Naive thymus-derived CD8-positive, alpha-beta T cell (primary cell): Measurements from ENCODE around the gene NIP7. TPM values are rescaled to one million over a fixed set of nuclear protein-coding genes. Genes with fewer than 3 reads are reported as not detected.
A peak's percentile ranks its signal among the peaks of the same experiment; 100 is the strongest.

Experiments used
- ATAC-seq, 2 donors: fragments of 150-1000 bp; cut with Tn5 transposase in 1 of 2; sonication (Bioruptor Pico), chemical (Tn5 transposase) in 1 of 2; 1 replicate in 1 of 2; 2 replicates in 1 of 2; pipeline ENCODE4 v1.10.0; 2021; ENCODE audit warnings: mild to moderate bottlenecking in 2 of 2, moderate library complexity in 2 of 2
- POLR2A ChIA-PET: fragments of 350-600 bp; sonication (Branson Sonifier 250); formaldehyde crosslinking; loops from one replicate; lab custom pipeline; 2021; ENCODE audit warnings: antibody characterized with exemption; lab: Charles Lee
- DNase-seq, 10 donors: peaks; one replicate each; pipeline versions ENCODE4 v3.0.0 to v3.0.0-alpha.2; 2020 to 2022
- H3K27ac Mint-ChIP-seq, 10 donors: one replicate each; pipeline ENCODE4 v1.8.0; 2020 to 2022; ENCODE audit warnings: mild to moderate bottlenecking in 10 of 10, mixed read lengths in 10 of 10, moderate library complexity in 4 of 10, inconsistent platforms in 1 of 10
- H3K27me3 Mint-ChIP-seq, 5 donors: one replicate each; pipeline ENCODE4 v1.8.0; 2021 to 2022; ENCODE audit warnings: mixed read lengths in 5 of 5
- H3K36me3 Mint-ChIP-seq, 3 donors: one replicate each; pipeline ENCODE4 v1.8.0; 2020 to 2022; ENCODE audit warnings: mixed read lengths in 3 of 3, mild to moderate bottlenecking in 2 of 3, inconsistent platforms in 1 of 3
- H3K4me1 Mint-ChIP-seq, 4 donors: one replicate each; pipeline ENCODE4 v1.8.0; 2021 to 2022; ENCODE audit warnings: mixed read lengths in 4 of 4
- H3K4me3 Mint-ChIP-seq, 10 donors: one replicate each; pipeline ENCODE4 v1.8.0; 2020 to 2022; ENCODE audit warnings: mild to moderate bottlenecking in 10 of 10, mixed read lengths in 10 of 10, moderate library complexity in 6 of 10, inconsistent platforms in 1 of 10
- H3K9me3 Mint-ChIP-seq, 9 donors: one replicate each; pipeline ENCODE4 v1.8.0; 2020 to 2022; ENCODE audit warnings: mixed read lengths in 9 of 9, mild to moderate bottlenecking in 3 of 9, inconsistent platforms in 1 of 9, moderate library complexity in 1 of 9
- polyA plus RNA-seq, 3 donors: library from polyadenylated mRNA; unstranded; fragments of 300-500 nt; fragmentation: Illumina TruSeq; gene quantifications; one replicate each; pipeline ENCODE4 v1.2.3, GENCODE V29; 2021
- total RNA-seq, 8 experiments: library from RNA in 2 of 8; stranded (reverse) in 2 of 8; gene quantifications; one replicate each; pipeline ENCODE4 v1.2.3 and lab custom pipeline; 2021 to 2026

NIP7 gene
- total and polyA plus RNA-seq, 5 experiments from 2014 or later: 17.6 to 34.4 (median 24.8) TPM

- ATAC-seq (no peak), DNase-seq (no peak)
- peak overlapping the region; percentile 70 to 87 (median 76) for H3K4me3 Mint-ChIP-seq
- H3K36me3 Mint-ChIP-seq: peaks cover 0 to 57% (median 2%) of the 10 kb centered on the region in 3 donors
- no peaks in the 10 kb centered on the region for H3K9me3 Mint-ChIP-seq
- no peaks in the 10 kb centered on the region for H3K27me3 Mint-ChIP-seq
- POLR2A ChIA-PET: interaction anchor here (0.5 to 5.8 kb wide), 9 partner anchors 8 to 150 kb away, joined by 4 to 47 read pairs (median 9); partner anchors contain the start of genes COG8, NIP7, SNTB2 and TERF2
- peaks cover 10 to 58% (median 48%) of the 10 kb centered on the region in 4 donors for H3K4me1 Mint-ChIP-seq
- peak overlapping the region in 9 of 10 donors; percentile 19 to 82 (median 51) for H3K27ac Mint-ChIP-seq
These were observed 10.7 kb upstream of the NIP7 start for GRCh38 chr16:69328854-69329316.

GRCh38 chr16:69329369-69330285, 9.9 kb upstream of the NIP7 start:
- Mint-ChIP-seq H3K27ac (peak overlapping the region in 9 of 10 donors; percentile 14 to 87 (median 51)), H3K27me3 (no peaks in the 10 kb centered on the region), H3K4me3 (peak overlapping the region; percentile 70 to 87 (median 76)), H3K4me1 (peaks cover 9 to 57% (median 46%) of the 10 kb centered on the region in 4 donors), H3K36me3 (peaks cover 0 to 56% (median 2%) of the 10 kb centered on the region in 3 donors), H3K9me3 (no peaks in the 10 kb centered on the region)
- peak in 1 of 2 donors; percentile 67 for ATAC-seq
- POLR2A ChIA-PET: interaction anchor here (0.5 to 5.8 kb wide), 10 partner anchors 8 to 151 kb away, joined by 3 to 47 read pairs (median 7); partner anchors contain the start of genes COG8, NIP7, SNTB2 and TERF2
- peak in 5 of 10 donors; percentile 22 to 46 (median 38) for DNase-seq

DNA sequence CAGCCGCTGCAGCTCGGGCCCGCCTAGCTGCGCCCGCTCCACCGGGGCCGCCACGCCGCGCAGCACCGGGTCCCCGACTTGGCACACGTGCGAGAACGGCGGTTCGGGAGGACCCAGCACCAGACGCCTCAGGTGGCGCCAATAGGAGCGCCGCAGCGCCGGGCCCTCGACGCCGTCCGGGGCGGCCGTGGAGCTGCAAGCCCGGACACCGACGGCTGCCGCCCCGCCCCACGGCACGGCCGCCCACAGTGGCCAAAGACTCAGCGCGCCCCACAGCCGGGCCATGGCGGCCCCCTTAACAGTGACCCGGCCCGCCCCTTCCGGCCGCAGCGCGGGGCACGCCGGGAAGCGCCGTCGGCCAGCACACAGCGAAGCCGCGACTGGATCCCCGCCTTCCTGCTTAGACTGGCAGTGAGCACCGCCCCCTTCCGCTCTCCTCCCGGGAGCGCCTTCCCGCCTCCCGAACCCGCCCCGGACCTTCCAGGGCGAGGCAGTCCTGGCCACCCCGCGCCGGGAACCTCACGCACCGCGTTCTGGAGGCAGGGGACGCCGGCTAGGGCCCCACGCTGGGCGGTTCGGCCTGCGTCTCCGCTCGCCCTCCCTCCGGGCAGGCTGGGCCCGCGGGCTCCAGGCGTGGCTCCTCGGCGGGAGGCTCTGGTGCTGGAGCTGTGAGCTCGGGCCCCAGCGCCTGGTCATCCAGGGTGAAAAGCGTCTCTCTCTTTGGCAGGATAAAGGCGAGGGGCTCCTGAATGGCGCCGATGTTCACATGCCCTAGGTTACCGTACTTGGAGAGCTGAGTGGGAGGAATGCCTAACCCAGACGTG, 9.1 kb upstream of the NIP7 start, which contains the start of gene PDF:
PDF (minus strand) TSS at position 303 of the 824 bp plus-strand sequence; CDS start at position 285, 18 bp downstream.
- Mint-ChIP-seq H3K4me1 (peaks cover 9 to 61% (median 41%) of the 10 kb centered on the region in 4 donors), H3K36me3 (peaks cover 0 to 57% (median 2%) of the 10 kb centered on the region in 3 donors), H3K4me3 (peak within 1 kb of the TSS; percentile 71 to 87 (median 78)), H3K27ac (peak within 1 kb of the TSS; percentile 37 to 87 (median 77)), H3K9me3 (no peaks in the 10 kb centered on the region), H3K27me3 (no peaks in the 10 kb centered on the region)
- ATAC-seq: peak; percentile 94 to 95
- POLR2A ChIA-PET: interaction anchor here (1.1 to 5.8 kb wide), 9 partner anchors 9 to 143 kb away, joined by 3 to 47 read pairs (median 8); partner anchors contain the start of genes COG8, NIP7 and SNTB2
- peak; percentile 58 to 86 (median 77) for DNase-seq

- POLR2A ChIA-PET: interaction anchor here (0.6 to 1.4 kb wide), 2 partner anchors 11 to 257 kb away, joined by 3 to 4 read pairs; no protein-coding TSS in a partner anchor
- Mint-ChIP-seq H3K4me1 (peaks cover 10 to 60% (median 41%) of the 10 kb centered on the region in 4 donors), H3K36me3 (peaks cover 4 to 49% (median 4%) of the 10 kb centered on the region in 3 donors)
These were observed 4.9 kb upstream of the NIP7 start for GRCh38 chr16:69334696-69335095.

GRCh38 chr16:69338557-69339288, 849 bp upstream of the NIP7 start:
- Mint-ChIP-seq H3K27ac (peak overlapping the region; percentile 89 to 100 (median 96)), H3K27me3 (no peaks in the 10 kb centered on the region), H3K4me1 (peaks cover 19 to 71% (median 56%) of the 10 kb centered on the region in 4 donors), H3K9me3 (no peaks in the 10 kb centered on the region), H3K4me3 (peak overlapping the region; percentile 98 to 100 (median 100)), H3K36me3 (peaks cover 4 to 58% (median 10%) of the 10 kb centered on the region in 3 donors)
- POLR2A ChIA-PET: interaction anchor here (0.9 to 3.4 kb wide), 5 partner anchors 10 to 206 kb away, joined by 3 to 47 read pairs (median 5); partner anchors contain the start of genes CHTF8, PDF, UTP4 and VPS4A
- DNase-seq (no peak), ATAC-seq (no peak)

More at GRCh38 chr16:69334696-69335095, 4.9 kb upstream of the NIP7 start:
- Mint-ChIP-seq H3K27me3 (no peaks in the 10 kb centered on the region), H3K9me3 (no peaks in the 10 kb centered on the region), H3K4me3 (no peak overlapping the region), H3K27ac (peak overlapping the region in 1 of 10 donors; percentile 20)
- ATAC-seq (no peak), DNase-seq (no peak)

GRCh38 chr16:69340095-69340644, 598 bp downstream of the NIP7 start:
- no peaks in the 10 kb centered on the region for H3K27me3 Mint-ChIP-seq
- ATAC-seq (no peak), DNase-seq (peak in 1 of 10 donors; percentile 18)
- peak overlapping the region; percentile 98 to 100 (median 100) for H3K4me3 Mint-ChIP-seq
- peak overlapping the region; percentile 98 to 100 (median 99) for H3K27ac Mint-ChIP-seq
- no peaks in the 10 kb centered on the region for H3K9me3 Mint-ChIP-seq
- H3K4me1 Mint-ChIP-seq: peaks cover 19 to 60% (median 53%) of the 10 kb centered on the region in 4 donors
- POLR2A ChIA-PET: interaction anchor here (0.9 to 3.4 kb wide), 5 partner anchors 11 to 29 kb away, joined by 3 to 47 read pairs (median 5); partner anchors contain the start of genes PDF and VPS4A
- H3K36me3 Mint-ChIP-seq: peaks cover 4 to 47% (median 10%) of the 10 kb centered on the region in 3 donors

DNA sequence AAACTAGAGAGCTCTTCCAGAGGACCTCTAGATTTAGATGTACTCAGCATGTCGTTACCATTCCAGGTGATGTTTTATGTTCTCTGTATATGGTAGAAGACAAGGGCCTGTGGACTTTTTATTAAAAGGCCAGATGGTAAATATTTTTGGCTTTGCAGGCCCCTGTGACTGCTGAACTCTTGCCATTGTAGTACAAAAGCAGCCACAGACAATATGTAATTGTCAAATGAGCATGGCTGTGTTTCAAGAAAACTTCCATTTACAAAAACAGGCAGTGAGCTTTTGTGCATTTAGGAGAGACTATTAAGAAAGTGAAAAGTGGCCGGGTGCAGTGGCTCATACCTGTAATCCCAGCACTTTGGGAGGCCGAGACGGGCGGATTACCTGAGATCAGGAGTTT, 4.6 kb downstream of the NIP7 start:
- ATAC-seq (no peak), DNase-seq (no peak)
- POLR2A ChIA-PET: interaction anchor here (0.8 kb wide), 1 partner anchor 9 kb away, joined by 5 read pairs; no protein-coding TSS in a partner anchor
- Mint-ChIP-seq H3K4me3 (no peak overlapping the region), H3K27ac (no peak overlapping the region), H3K27me3 (no peaks in the 10 kb centered on the region), H3K9me3 (no peaks in the 10 kb centered on the region), H3K36me3 (peaks cover 0 to 35% (median 6%) of the 10 kb centered on the region in 3 donors), H3K4me1 (peaks cover 15 to 28% (median 27%) of the 10 kb centered on the region in 4 donors)

GRCh38 chr16:69345923-69346322, 6.4 kb downstream of the NIP7 start:
- DNase-seq: no peak
- POLR2A ChIA-PET: no interaction called here
- Mint-ChIP-seq H3K27me3 (no peaks in the 10 kb centered on the region), H3K27ac (peak overlapping the region in 3 of 10 donors; percentile 52 to 58 (median 56)), H3K4me1 (peaks cover 2 to 14% (median 11%) of the 10 kb centered on the region in 4 donors), H3K36me3 (peaks cover 0 to 32% (median 6%) of the 10 kb centered on the region in 3 donors), H3K9me3 (no peaks in the 10 kb centered on the region), H3K4me3 (peak overlapping the region in 1 of 10 donors; percentile 40)
- no peak for ATAC-seq

- Mint-ChIP-seq H3K4me1 (peaks cover 2 to 7% (median 3%) of the 10 kb centered on the region in 4 donors), H3K36me3 (peaks cover 0 to 27% (median 2%) of the 10 kb centered on the region in 3 donors), H3K27me3 (no peaks in the 10 kb centered on the region), H3K9me3 (no peaks in the 10 kb centered on the region), H3K27ac (peak overlapping the region in 2 of 10 donors; percentile 23 to 81), H3K4me3 (no peak overlapping the region)
- ATAC-seq (no peak), DNase-seq (no peak)
- POLR2A ChIA-PET: interaction anchor here (1.1 kb wide), 1 partner anchor 16 kb away, joined by 4 read pairs; the partner anchor contains the start of gene PDF
These were observed 7.1 kb downstream of the NIP7 start for GRCh38 chr16:69346683-69347082.

- no peak for DNase-seq
- POLR2A ChIA-PET: interaction anchor here (0.6 to 1.3 kb wide), 2 partner anchors 9 to 582 kb away, joined by 3 read pairs; partner anchors contain the start of genes COG8 and NIP7
- Mint-ChIP-seq H3K27ac (no peak overlapping the region), H3K9me3 (no peaks in the 10 kb centered on the region), H3K4me3 (no peak overlapping the region), H3K36me3 (peaks cover 0 to 28% (median 2%) of the 10 kb centered on the region in 3 donors), H3K4me1 (peaks cover 0 to 6% (median 2%) of the 10 kb centered on the region in 4 donors), H3K27me3 (no peaks in the 10 kb centered on the region)
- ATAC-seq: no peak
These were observed 8.7 kb downstream of the NIP7 start for GRCh38 chr16:69348222-69348621.
